Lung (tissue), 12 donors: ENCODE results near the gene ADO. TPM values are rescaled to one million over a fixed set of nuclear protein-coding genes. Genes with fewer than 3 reads are reported as not detected.

Source experiments
- ATAC-seq: fragments of 200-7000 bp; cut with Tn5 transposase; one replicate; pipeline ENCODE4 v1.9.1; 2020; ENCODE audit warnings: moderate number of reproducible peaks; ENCODE audit not compliant: insufficient read depth, low FRiP score
- DNase-seq, 3 donors: peaks; one replicate each; pipeline ENCODE4 v3.0.0-alpha.2; 2013 to 2017
- H3K27ac ChIP-seq, 2 donors: one replicate each; pipeline ENCODE4 v1.5.1; 2013; ENCODE audit warnings: mild to moderate bottlenecking in 2 of 2, moderate library complexity in 2 of 2, control low read depth in 1 of 2, inconsistent platforms in 1 of 2, low read depth in 1 of 2, low read length in 1 of 2
- H3K27me3 ChIP-seq, 3 donors: one replicate each; pipeline ENCODE4 v1.5.1; 2013; ENCODE audit warnings: low read length in 2 of 3; ENCODE audit not compliant: control insufficient read depth in 3 of 3, insufficient read depth in 3 of 3
- H3K36me3 ChIP-seq, 4 donors: one replicate each; pipeline ENCODE4 v1.5.1; 2013; ENCODE audit warnings: low read length in 4 of 4, mild to moderate bottlenecking in 1 of 4, moderate library complexity in 1 of 4; ENCODE audit not compliant: control insufficient read depth in 4 of 4, insufficient read depth in 4 of 4
- H3K4me1 ChIP-seq, 5 donors: one replicate each; pipeline ENCODE4 v1.5.1; 2013; ENCODE audit warnings: low read length in 5 of 5, mild to moderate bottlenecking in 2 of 5, moderate library complexity in 1 of 5; ENCODE audit not compliant: control insufficient read depth in 5 of 5, insufficient read depth in 5 of 5
- H3K4me3 ChIP-seq: one replicate; pipeline ENCODE4 v1.5.1; 2013; ENCODE audit warnings: mild to moderate bottlenecking, control low read depth, moderate library complexity
- H3K9ac ChIP-seq, 2 donors: one replicate each; pipeline ENCODE4 v1.5.1; 2013; ENCODE audit warnings: low read length in 2 of 2, control low read depth in 1 of 2; ENCODE audit not compliant: insufficient read depth in 1 of 2
- H3K9me3 ChIP-seq, 4 donors: one replicate each; pipeline ENCODE4 v1.5.1; 2013; ENCODE audit warnings: low read length in 3 of 4, mild to moderate bottlenecking in 1 of 4, moderate library complexity in 1 of 4; ENCODE audit not compliant: control insufficient read depth in 4 of 4, insufficient read depth in 3 of 4
- CTCF ChIP-seq: IDR thresholded peaks from 2 replicates; pipeline ENCODE4 v1.5.1; 2012; ENCODE audit warnings: mild to moderate bottlenecking; ENCODE audit errors: control extremely low read depth, extremely low read depth
- WGBS, 2 donors: extraction: QIAGEN DNeasy Blood & Tissue Kit; methylation state at CpG; one replicate each; pipeline ENCODE4 v1.1.7; 2013; 5-methylcytosine and 5-hydroxymethylcytosine counted together
- polyA plus RNA-seq, 2 donors: library from polyadenylated mRNA; stranded (reverse); fragments of 200-250 nt; gene quantifications; one replicate each; pipeline ENCODE4 v1.2.1, GENCODE V29; 2013
- total RNA-seq, 2 donors: library from RNA; depleted of rRNA in 1 of 2; stranded (reverse); fragments of >200 nt in 1 of 2; gene quantifications; one replicate each; pipeline ENCODE4 v1.2.1, GENCODE V29; 2014 to 2021
- donor health status: control.
- donor health status: control.
- donor health status: Bipolar disorder and iron deficiency.
- donor health status: healthy.
- donor health status: DM: yes; HTN: yes; CAD: no.

The ADO gene
- total and polyA plus RNA-seq, 4 donors, result 7.4 to 16.9 (median 11.9) TPM

- ATAC-seq (no peak), DNase-seq (no peak)
- Histone ChIP-seq H3K9ac (no peak overlapping the region), H3K4me3 (no peak overlapping the region), H3K36me3 (no peaks in the 10 kb centered on the region), H3K27me3 (no peaks in the 10 kb centered on the region), H3K27ac (no peak overlapping the region), H3K4me1 (peaks cover 0 to 15% (median 0%) of the 10 kb centered on the region in 5 donors), H3K9me3 (no peaks in the 10 kb centered on the region)
- TF ChIP-seq CTCF, result no peak
- WGBS, 2 donors, result 81 to 88% methylated on average over 14 of the region's 14 CpGs
Observed at GRCh38 chr10:62790019-62790555, 14.4 kb upstream of the ADO start.

GRCh38 chr10:62790571-62790970, 13.9 kb upstream of the ADO start:
- Histone ChIP-seq H3K9me3 (no peaks in the 10 kb centered on the region), H3K27me3 (no peaks in the 10 kb centered on the region), H3K4me1 (peaks cover 0 to 20% (median 1%) of the 10 kb centered on the region in 5 donors), H3K9ac (no peak overlapping the region), H3K4me3 (no peak overlapping the region), H3K36me3 (no peaks in the 10 kb centered on the region), H3K27ac (no peak overlapping the region)
- DNase-seq (no peak), ATAC-seq (no peak)
- TF ChIP-seq CTCF, result no peak
- WGBS, 2 donors, result 84 to 86% methylated on average over 2 of the region's 2 CpGs

GRCh38 chr10:62792261-62792660, 12.3 kb upstream of the ADO start:
- Histone ChIP-seq H3K36me3 (no peaks in the 10 kb centered on the region), H3K27me3 (no peaks in the 10 kb centered on the region), H3K4me3 (no peak overlapping the region), H3K4me1 (peaks cover 0 to 34% (median 8%) of the 10 kb centered on the region in 5 donors), H3K9ac (no peak overlapping the region), H3K9me3 (no peaks in the 10 kb centered on the region), H3K27ac (no peak overlapping the region)
- no peak for ATAC-seq
- 81 to 83% methylated on average over 5 of the region's 5 CpGs for WGBS, 2 donors
- TF ChIP-seq CTCF, result no peak
- DNase-seq, result no peak

- Histone ChIP-seq H3K27me3 (no peaks in the 10 kb centered on the region), H3K36me3 (no peaks in the 10 kb centered on the region), H3K9me3 (no peaks in the 10 kb centered on the region), H3K4me1 (peaks cover 0 to 29% (median 8%) of the 10 kb centered on the region in 5 donors), H3K4me3 (no peak overlapping the region), H3K27ac (no peak overlapping the region), H3K9ac (no peak overlapping the region)
- DNase-seq, result no peak
- WGBS, 2 donors, result 90 to 100% methylated on average over 1 of the region's 1 CpG
- no peak for TF ChIP-seq CTCF
- no peak for ATAC-seq
Observed at GRCh38 chr10:62794306-62794705, 10.2 kb upstream of the ADO start.
